Lung (tissue), 12 donors: Measurements from ENCODE around the gene SP5. TPM values are rescaled to one million over a fixed set of nuclear protein-coding genes. Genes with fewer than 3 reads are reported as not detected.
"Not testable (repeated sequence)": the region's sequence is repeated elsewhere in the genome, so short reads cannot be mapped to it uniquely, and the experiment has no call there.

Experiments
- ATAC-seq: fragments of 200-7000 bp; cut with Tn5 transposase; one replicate; pipeline ENCODE4 v1.9.1; 2020; ENCODE audit warnings: moderate number of reproducible peaks; ENCODE audit not compliant: insufficient read depth, low FRiP score
- DNase-seq, 3 donors: peaks; one replicate each; pipeline ENCODE4 v3.0.0-alpha.2; 2013 to 2017
- H3K27ac ChIP-seq, 2 donors: one replicate each; pipeline ENCODE4 v1.5.1; 2013; ENCODE audit warnings: mild to moderate bottlenecking in 2 of 2, moderate library complexity in 2 of 2, control low read depth in 1 of 2, inconsistent platforms in 1 of 2, low read depth in 1 of 2, low read length in 1 of 2
- H3K27me3 ChIP-seq, 3 donors: one replicate each; pipeline ENCODE4 v1.5.1; 2013; ENCODE audit warnings: low read length in 2 of 3; ENCODE audit not compliant: control insufficient read depth in 3 of 3, insufficient read depth in 3 of 3
- H3K36me3 ChIP-seq, 4 donors: one replicate each; pipeline ENCODE4 v1.5.1; 2013; ENCODE audit warnings: low read length in 4 of 4, mild to moderate bottlenecking in 1 of 4, moderate library complexity in 1 of 4; ENCODE audit not compliant: control insufficient read depth in 4 of 4, insufficient read depth in 4 of 4
- H3K4me1 ChIP-seq, 5 donors: one replicate each; pipeline ENCODE4 v1.5.1; 2013; ENCODE audit warnings: low read length in 5 of 5, mild to moderate bottlenecking in 2 of 5, moderate library complexity in 1 of 5; ENCODE audit not compliant: control insufficient read depth in 5 of 5, insufficient read depth in 5 of 5
- H3K4me3 ChIP-seq: one replicate; pipeline ENCODE4 v1.5.1; 2013; ENCODE audit warnings: mild to moderate bottlenecking, control low read depth, moderate library complexity
- H3K9ac ChIP-seq, 2 donors: one replicate each; pipeline ENCODE4 v1.5.1; 2013; ENCODE audit warnings: low read length in 2 of 2, control low read depth in 1 of 2; ENCODE audit not compliant: insufficient read depth in 1 of 2
- H3K9me3 ChIP-seq, 4 donors: one replicate each; pipeline ENCODE4 v1.5.1; 2013; ENCODE audit warnings: low read length in 3 of 4, mild to moderate bottlenecking in 1 of 4, moderate library complexity in 1 of 4; ENCODE audit not compliant: control insufficient read depth in 4 of 4, insufficient read depth in 3 of 4
- CTCF ChIP-seq: IDR thresholded peaks from 2 replicates; pipeline ENCODE4 v1.5.1; 2012; ENCODE audit warnings: mild to moderate bottlenecking; ENCODE audit errors: control extremely low read depth, extremely low read depth
- WGBS, 2 donors: extraction: QIAGEN DNeasy Blood & Tissue Kit; methylation state at CpG; one replicate each; pipeline ENCODE4 v1.1.7; 2013; 5-methylcytosine and 5-hydroxymethylcytosine counted together
- polyA plus RNA-seq, 2 donors: library from polyadenylated mRNA; stranded (reverse); fragments of 200-250 nt; gene quantifications; one replicate each; pipeline ENCODE4 v1.2.1, GENCODE V29; 2013
- total RNA-seq, 2 donors: library from RNA; depleted of rRNA in 1 of 2; stranded (reverse); fragments of >200 nt in 1 of 2; gene quantifications; one replicate each; pipeline ENCODE4 v1.2.1, GENCODE V29; 2014 to 2021
- donor health status: control.
- donor health status: control.
- donor health status: Bipolar disorder and iron deficiency.
- donor health status: healthy.
- donor health status: DM: yes; HTN: yes; CAD: no.

Gene SP5
- total and polyA plus RNA-seq, 4 donors = 0.45 to 5.2 (median 2.9) TPM

GRCh38 chr2:170744248-170745002, 29.3 kb downstream of the SP5 start:
- ATAC-seq (no peak), DNase-seq (peak in 1 of 3 donors; percentile 29)
- 43 to 51% methylated on average over 14 of the region's 14 CpGs for WGBS, 2 donors
- TF ChIP-seq CTCF = no peak
- no peaks in the 10 kb centered on the region for H3K9me3 ChIP-seq
- peaks cover 0 to 9% (median 0%) of the 10 kb centered on the region in 5 donors for H3K4me1 ChIP-seq
- no peaks in the 10 kb centered on the region for H3K27me3 ChIP-seq
- H3K27ac ChIP-seq = peak overlapping the region in 1 of 2 donors; percentile 74
- H3K36me3 ChIP-seq = no peaks in the 10 kb centered on the region
- no peak overlapping the region for H3K9ac ChIP-seq
- no peak overlapping the region for H3K4me3 ChIP-seq

GRCh38 chr2:170745305-170745704, 30.2 kb downstream of the SP5 start:
- no peak for TF ChIP-seq CTCF
- no peaks in the 10 kb centered on the region for H3K36me3 ChIP-seq
- H3K4me3 ChIP-seq = no peak overlapping the region
- H3K9me3 ChIP-seq = no peaks in the 10 kb centered on the region
- no peaks in the 10 kb centered on the region for H3K27me3 ChIP-seq
- H3K9ac ChIP-seq = no peak overlapping the region
- peaks cover 0 to 9% (median 0%) of the 10 kb centered on the region in 5 donors for H3K4me1 ChIP-seq
- DNase-seq (no peak), ATAC-seq (no peak)
- no peak overlapping the region for H3K27ac ChIP-seq
- 17 to 42% methylated on average over 6 of the region's 6 CpGs for WGBS, 2 donors

- Histone ChIP-seq H3K27me3 (no peaks in the 10 kb centered on the region), H3K36me3 (no peaks in the 10 kb centered on the region), H3K4me1 (peaks cover 0 to 9% (median 0%) of the 10 kb centered on the region in 5 donors), H3K4me3 (no peak overlapping the region), H3K9me3 (no peaks in the 10 kb centered on the region), H3K9ac (no peak overlapping the region), H3K27ac (no peak overlapping the region)
- no peak for TF ChIP-seq CTCF
- no peak for ATAC-seq
- DNase-seq = no peak
- 59 to 69% methylated on average over 4 of the region's 4 CpGs for WGBS, 2 donors
Observed at GRCh38 chr2:170747921-170748320, 32.8 kb downstream of the SP5 start.

GRCh38 chr2:170751555-170751954, 36.4 kb downstream of the SP5 start:
- 87 to 89% methylated on average over 12 of the region's 12 CpGs for WGBS, 2 donors
- H3K36me3 ChIP-seq, H3K9me3 ChIP-seq: not testable (repeated sequence)

More at GRCh38 chr2:170751555-170751954, 36.4 kb downstream of the SP5 start:
- H3K27me3 ChIP-seq, H3K4me3 ChIP-seq, DNase-seq, ATAC-seq, H3K27ac ChIP-seq, H3K4me1 ChIP-seq, H3K9ac ChIP-seq: not testable (repeated sequence)
